ENCODE measurements around the gene FBXO42.

FBXO42 gene

GRCh38 chr1:16213013-16213412 lies 139.3 kb downstream of the FBXO42 start:
- TF ChIP-seq POLR2A (IDR thresholded peaks at IDR 0.05; ENCODE audit: extremely low read depth, insufficient read length): no peak
- no peak for TF ChIP-seq MYC (IDR thresholded peaks at IDR 0.05; ENCODE audit: low read depth, low read length)
- no peak for TF ChIP-seq CTCF (IDR thresholded peaks at IDR 0.05; ENCODE audit: low read depth, low read length)
- TF ChIP-seq MAX (IDR thresholded peaks at IDR 0.05; ENCODE audit: low read depth, low read length): no peak
- no peak overlapping the region for H3K4me3 ChIP-seq (ENCODE audit: low read depth, low read length)
- DNase-seq (ENCODE audit: low read depth): no peak

- no peak within 1 kb of the TSS for H3K4me3 ChIP-seq (ENCODE audit: low read depth, low read length)
- no peak for TF ChIP-seq MYC (IDR thresholded peaks at IDR 0.05; ENCODE audit: low read depth, low read length)
- no peak for TF ChIP-seq MAX (IDR thresholded peaks at IDR 0.05; ENCODE audit: low read depth, low read length)
- TF ChIP-seq CTCF (IDR thresholded peaks at IDR 0.05; ENCODE audit: low read depth, low read length): no peak
- TF ChIP-seq POLR2A (IDR thresholded peaks at IDR 0.05; ENCODE audit: extremely low read depth, insufficient read length): no peak
- DNase-seq (ENCODE audit: low read depth): no peak
These were observed 139.9 kb downstream of the FBXO42 start, which contains the start of gene ARHGEF19 for GRCh38 chr1:16212251-16212961. ARHGEF19 (minus strand) TSS chr1:16212652; CDS start chr1:16209054, 3,598 bp downstream.

GRCh38 chr1:16211824-16212223 lies 140.5 kb downstream of the FBXO42 start:
- no peak overlapping the region for H3K4me3 ChIP-seq (ENCODE audit: low read depth, low read length)
- TF ChIP-seq MYC (IDR thresholded peaks at IDR 0.05; ENCODE audit: low read depth, low read length) (no peak), MAX (IDR thresholded peaks at IDR 0.05; ENCODE audit: low read depth, low read length) (no peak), CTCF (IDR thresholded peaks at IDR 0.05; ENCODE audit: low read depth, low read length) (no peak), POLR2A (IDR thresholded peaks at IDR 0.05; ENCODE audit: extremely low read depth, insufficient read length) (no peak)
- DNase-seq (ENCODE audit: low read depth): no peak

GRCh38 chr1:16210581-16210980 lies 141.7 kb downstream of the FBXO42 start:
- TF ChIP-seq MYC (IDR thresholded peaks at IDR 0.05; ENCODE audit: low read depth, low read length) (no peak), POLR2A (IDR thresholded peaks at IDR 0.05; ENCODE audit: extremely low read depth, insufficient read length) (no peak), MAX (IDR thresholded peaks at IDR 0.05; ENCODE audit: low read depth, low read length) (no peak), CTCF (IDR thresholded peaks at IDR 0.05; ENCODE audit: low read depth, low read length) (no peak)
- no peak for DNase-seq (ENCODE audit: low read depth)
- H3K4me3 ChIP-seq (ENCODE audit: low read depth, low read length): no peak overlapping the region

- no peak overlapping the region for H3K4me3 ChIP-seq (ENCODE audit: low read depth, low read length)
- DNase-seq (ENCODE audit: low read depth): no peak
- TF ChIP-seq CTCF (IDR thresholded peaks at IDR 0.05; ENCODE audit: low read depth, low read length) (no peak), MYC (IDR thresholded peaks at IDR 0.05; ENCODE audit: low read depth, low read length) (no peak), POLR2A (IDR thresholded peaks at IDR 0.05; ENCODE audit: extremely low read depth, insufficient read length) (no peak), MAX (IDR thresholded peaks at IDR 0.05; ENCODE audit: low read depth, low read length) (no peak)
These were observed 142.4 kb downstream of the FBXO42 start for GRCh38 chr1:16209847-16210407.
